Measurements from ENCODE around the gene COPG2.

DNA sequence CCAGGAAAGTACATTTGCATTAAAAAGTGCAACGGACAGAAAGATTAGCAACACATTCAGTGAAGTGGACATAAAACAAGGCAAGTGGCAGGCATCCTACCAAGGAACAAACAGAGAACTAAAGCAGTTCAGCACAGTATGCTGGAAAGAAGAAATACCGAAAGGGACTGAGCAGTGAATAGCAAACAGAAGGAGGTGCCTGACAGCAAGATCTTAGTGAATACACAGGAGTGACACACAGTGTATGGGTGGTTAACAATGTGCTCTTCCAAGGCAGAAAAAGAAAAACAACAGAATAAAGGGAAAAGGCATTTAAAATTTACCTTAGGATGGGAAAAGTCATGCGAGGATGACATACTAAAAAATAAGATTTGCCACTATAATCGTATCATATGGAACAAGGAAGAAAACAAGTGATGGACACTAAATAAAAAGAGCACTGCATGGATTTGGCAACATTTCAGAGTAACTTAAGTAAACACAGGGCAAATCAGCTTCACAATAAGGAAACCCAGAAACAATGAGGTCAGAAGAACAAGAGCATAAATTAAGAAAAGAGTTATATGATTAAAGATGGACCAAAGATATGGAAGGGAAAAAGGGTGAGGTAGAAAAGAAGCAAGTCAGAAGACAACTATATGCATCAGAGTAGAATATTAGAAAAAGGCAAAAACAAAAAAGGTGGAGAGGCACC is 147.1 kb downstream of the COPG2 start:
- TF ChIP-seq POLR2AphosphoS5 (IDR thresholded peaks at IDR 0.05; ENCODE audit: borderline replicate concordance, low read depth, low read length) (no peak), FOXP2 (optimal IDR thresholded peaks at IDR 0.05; ENCODE audit: control extremely low read depth, extremely low read length, insufficient read depth) (no peak), EZH2 (IDR thresholded peaks at IDR 0.05) (no peak)
